B cell (primary cell): ENCODE measurements around the gene LRP2. TPM values are rescaled to one million over a fixed set of nuclear protein-coding genes. Genes with fewer than 3 reads are reported as not detected.

ENCODE experiments used
- ATAC-seq: fragments of 200-7000 bp; cut with Tn5 transposase; one replicate; pipeline ENCODE4 v1.10.0; 2021; ENCODE audit warnings: low read depth, mild to moderate bottlenecking, moderate number of reproducible peaks, moderate library complexity
- CTCF ChIA-PET: fragments of 350-600 bp; sonication (Branson Sonifier 250); formaldehyde crosslinking; loops from one replicate; lab custom pipeline; 2021; ENCODE audit warnings: antibody characterized with exemption, inconsistent platforms; lab: Charles Lee
- POLR2A ChIA-PET: fragments of 350-600 bp; sonication (Branson Sonifier 250); formaldehyde crosslinking; loops from one replicate; lab custom pipeline; 2021; ENCODE audit warnings: antibody characterized with exemption; lab: Charles Lee
- DNase-seq: peaks from one replicate; pipeline ENCODE4 v3.0.0; 2013
- H2AFZ ChIP-seq: 2 replicates; pipeline ENCODE4 v1.6.1; 2012; ENCODE audit warnings: mild to moderate bottlenecking, low read depth, low read length; ENCODE audit not compliant: insufficient read depth, poor library complexity, severe bottlenecking
- H3K27ac ChIP-seq, 2 donors: 1 replicate in 1 of 2; 2 replicates in 1 of 2; pipeline ENCODE4 v1.5.1; 2012 to 2013; ENCODE audit warnings: low read length in 2 of 2, mild to moderate bottlenecking in 2 of 2, moderate library complexity in 1 of 2
- H3K27me3 ChIP-seq, 4 experiments: fragments of 200-600 bp in 1 of 4; sonication (generic) in 1 of 4; replicated peaks in 1 of 4; 1 replicate in 2 of 4; 2 replicates in 2 of 4; pipeline versions ENCODE4 v1.6.1 to v1.7.0; 2013 to 2016; ENCODE audit warnings: low read length in 3 of 4, mild to moderate bottlenecking in 2 of 4, mixed read lengths in 1 of 4, moderate library complexity in 1 of 4; ENCODE audit not compliant: insufficient read depth in 4 of 4, control insufficient read depth in 3 of 4; ENCODE audit errors: control extremely low read depth in 1 of 4
- H3K36me3 ChIP-seq, 2 experiments: replicated peaks in 1 of 2; 1 replicate in 1 of 2; 2 replicates in 1 of 2; pipeline versions ENCODE4 v1.6.1 to v1.7.1; 2013; ENCODE audit warnings: low read length in 1 of 2; ENCODE audit not compliant: insufficient read depth in 2 of 2, control insufficient read depth in 1 of 2; ENCODE audit errors: control extremely low read depth in 1 of 2, extremely low read depth in 1 of 2
- H3K4me1 ChIP-seq, 2 donors: fragments of 200-600 bp in 1 of 2; sonication (generic) in 1 of 2; 1 replicate in 1 of 2; 2 replicates in 1 of 2; pipeline versions ENCODE4 v1.5.1 to v1.6.1; 2013 to 2017; ENCODE audit warnings: low read length in 2 of 2; ENCODE audit not compliant: control insufficient read depth in 2 of 2, insufficient read depth in 2 of 2
- H3K4me2 ChIP-seq: replicated peaks from 2 replicates; pipeline ENCODE3; 2012; ENCODE audit warnings: mild to moderate bottlenecking, low read depth, low read length; ENCODE audit not compliant: poor library complexity, severe bottlenecking
- H3K4me3 ChIP-seq, 5 experiments: fragments of 200-600 bp in 1 of 5; sonication (generic) in 1 of 5; 1 replicate in 3 of 5; 2 replicates in 2 of 5; pipeline versions ENCODE4 v1.5.1 to v1.7.0; 2011 to 2016; ENCODE audit warnings: low read length in 4 of 5, mild to moderate bottlenecking in 4 of 5, low read depth in 2 of 5, control low read depth in 1 of 5, moderate library complexity in 1 of 5; ENCODE audit not compliant: insufficient read depth in 1 of 5; ENCODE audit errors: control extremely low read depth in 1 of 5, extremely low read depth in 1 of 5
- H3K79me2 ChIP-seq: fragments of 200-600 bp; sonication (generic); one replicate; pipeline ENCODE4 v1.6.0; 2016; ENCODE audit warnings: low read length; ENCODE audit not compliant: control insufficient read depth, insufficient read depth
- H3K9ac ChIP-seq: fragments of 200-600 bp; sonication (generic); 2 replicates; pipeline ENCODE4 v1.6.1; 2017; ENCODE audit warnings: mild to moderate bottlenecking, low read length, moderate library complexity
- H3K9me3 ChIP-seq, 3 donors: one replicate each; pipeline versions ENCODE4 v1.6.1 to v1.7.1; 2013; ENCODE audit warnings: low read length in 2 of 3; ENCODE audit not compliant: control insufficient read depth in 2 of 3, insufficient read depth in 1 of 3; ENCODE audit errors: control extremely low read depth in 1 of 3
- H4K20me1 ChIP-seq: 2 replicates; pipeline ENCODE4 v1.6.0; 2012; ENCODE audit warnings: mild to moderate bottlenecking, low read length; ENCODE audit not compliant: insufficient read depth, control insufficient read depth, poor library complexity, severe bottlenecking
- H3K27ac Mint-ChIP-seq: one replicate; pipeline ENCODE4 v1.8.0; 2021; ENCODE audit warnings: mixed read lengths
- H3K27me3 Mint-ChIP-seq: one replicate; pipeline ENCODE4 v1.8.0; 2021; ENCODE audit warnings: mixed read lengths
- H3K4me1 Mint-ChIP-seq: one replicate; pipeline ENCODE4 v1.8.0; 2021; ENCODE audit warnings: mixed read lengths
- H3K4me3 Mint-ChIP-seq: one replicate; pipeline ENCODE4 v1.8.0; 2021; ENCODE audit warnings: mixed read lengths
- H3K9me3 Mint-ChIP-seq: one replicate; pipeline ENCODE4 v1.8.0; 2022; ENCODE audit warnings: mixed read lengths; ENCODE audit not compliant: insufficient read depth
- EZH2 ChIP-seq: IDR thresholded peaks from 2 replicates; pipeline ENCODE4 v1.6.1; 2012; ENCODE audit warnings: borderline replicate concordance, low read depth, mild to moderate bottlenecking, moderate library complexity, low read length; ENCODE audit not compliant: insufficient read depth, poor library complexity, severe bottlenecking
- WGBS: methylation state at CpG from one replicate; pipeline ENCODE4 v1.1.5; 2013; ENCODE audit warnings: missing lambda C conversion rate; ENCODE audit not compliant: insufficient coverage; 5-methylcytosine and 5-hydroxymethylcytosine counted together
- intact Hi-C: fragments of 100-400 bp; cut with micrococcal nuclease; formaldehyde crosslinking; loops from one replicate; pipeline ENCODE4 v1.10.0; 2022
- polyA plus RNA-seq: library from polyadenylated mRNA; depleted of rRNA; stranded (reverse); fragments of >200 nt; gene quantifications from 2 replicates; pipeline ENCODE4 v1.2.3, GENCODE V29; 2012
- total RNA-seq, 2 donors: library from RNA; stranded (reverse); fragments of 120-200 nt in 1 of 2; gene quantifications; 1 replicate in 1 of 2; 2 replicates in 1 of 2; pipeline versions ENCODE4 v1.2.3 to v1.2.4, GENCODE V29; 2013 to 2022
- TF ChIP-seq, protein P1 (sequence below): fragments of 200-600 bp; IDR thresholded peaks from one replicate; pipeline ENCODE4 v1.8.0; 2022; ENCODE audit warnings: antibody characterized with exemption, mild to moderate bottlenecking

LRP2 gene
- total and polyA plus RNA-seq, 2 donors (not counting 1 experiment from before 2014, with no cell fraction given), result not detected

DNA sequence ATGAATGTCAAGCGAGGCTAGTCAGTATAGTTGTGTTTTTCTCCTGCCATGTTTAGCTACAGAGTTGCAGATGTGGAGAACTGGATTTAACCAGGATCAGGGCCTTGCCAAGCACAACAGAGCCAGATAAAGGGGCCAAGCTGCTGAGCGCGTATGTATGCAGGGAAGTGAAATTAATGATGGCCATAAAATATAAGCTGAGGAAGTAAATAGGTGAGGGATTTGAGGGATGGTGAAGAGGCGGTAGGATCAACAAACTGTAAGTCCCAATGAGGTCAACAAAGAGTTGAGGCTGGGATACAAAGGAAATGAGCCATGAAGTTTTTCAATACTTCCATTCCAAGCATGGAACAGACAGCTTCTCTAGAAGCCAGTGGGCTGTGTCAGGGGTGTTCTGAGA is 10.6 kb downstream of the LRP2 start:
- Mint-ChIP-seq H3K4me3 (no peak overlapping the region), H3K27ac (no peak overlapping the region), H3K27me3 (peaks cover 3% of the 10 kb centered on the region), H3K9me3 (no peaks in the 10 kb centered on the region), H3K4me1 (no peaks in the 10 kb centered on the region)
- POLR2A ChIA-PET, result no interaction called here
- no peaks in the 10 kb centered on the region for H3K36me3 ChIP-seq
- H3K79me2 ChIP-seq, result no peaks in the 10 kb centered on the region
- no peak overlapping the region for H3K9ac ChIP-seq
- H4K20me1 ChIP-seq, result no peaks in the 10 kb centered on the region
- H3K4me1 ChIP-seq, result no peaks in the 10 kb centered on the region
- 92% methylated on average over 4 of the region's 4 CpGs for WGBS
- no peak overlapping the region for H2AFZ ChIP-seq
- ATAC-seq, result no peak
- no peak overlapping the region for H3K4me2 ChIP-seq
- no peak overlapping the region for H3K4me3 ChIP-seq
- H3K9me3 ChIP-seq, result no peaks in the 10 kb centered on the region
- no peak overlapping the region for H3K27ac ChIP-seq
- no peak for TF ChIP-seq EZH2
- TF ChIP-seq, protein P1, sequence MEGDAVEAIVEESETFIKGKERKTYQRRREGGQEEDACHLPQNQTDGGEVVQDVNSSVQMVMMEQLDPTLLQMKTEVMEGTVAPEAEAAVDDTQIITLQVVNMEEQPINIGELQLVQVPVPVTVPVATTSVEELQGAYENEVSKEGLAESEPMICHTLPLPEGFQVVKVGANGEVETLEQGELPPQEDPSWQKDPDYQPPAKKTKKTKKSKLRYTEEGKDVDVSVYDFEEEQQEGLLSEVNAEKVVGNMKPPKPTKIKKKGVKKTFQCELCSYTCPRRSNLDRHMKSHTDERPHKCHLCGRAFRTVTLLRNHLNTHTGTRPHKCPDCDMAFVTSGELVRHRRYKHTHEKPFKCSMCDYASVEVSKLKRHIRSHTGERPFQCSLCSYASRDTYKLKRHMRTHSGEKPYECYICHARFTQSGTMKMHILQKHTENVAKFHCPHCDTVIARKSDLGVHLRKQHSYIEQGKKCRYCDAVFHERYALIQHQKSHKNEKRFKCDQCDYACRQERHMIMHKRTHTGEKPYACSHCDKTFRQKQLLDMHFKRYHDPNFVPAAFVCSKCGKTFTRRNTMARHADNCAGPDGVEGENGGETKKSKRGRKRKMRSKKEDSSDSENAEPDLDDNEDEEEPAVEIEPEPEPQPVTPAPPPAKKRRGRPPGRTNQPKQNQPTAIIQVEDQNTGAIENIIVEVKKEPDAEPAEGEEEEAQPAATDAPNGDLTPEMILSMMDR, result no peak
- no peak for DNase-seq
- intact Hi-C loops, result no loop called here
- CTCF ChIA-PET, result no interaction called here
- peaks cover 0 to 2% (median 0%) of the 10 kb centered on the region in 4 experiments for H3K27me3 ChIP-seq

DNA sequence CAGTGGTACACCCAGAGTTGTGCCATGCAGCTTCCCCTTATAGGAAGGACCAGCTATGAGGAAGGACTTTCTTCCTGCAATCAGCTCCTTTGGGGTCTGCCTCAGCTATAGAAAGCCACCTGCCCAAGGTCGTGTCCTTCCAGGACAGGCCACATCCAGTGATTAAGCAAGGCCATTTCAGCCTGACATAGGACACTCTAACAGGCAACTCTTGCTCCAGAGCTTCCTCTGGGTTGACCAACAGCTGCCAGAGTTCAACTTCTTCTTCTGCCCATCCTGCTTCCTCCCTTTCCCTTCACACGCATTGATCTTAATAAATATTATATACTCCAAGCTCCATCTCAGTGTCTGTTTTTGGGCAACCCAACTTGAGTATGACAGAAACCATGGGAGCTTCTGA is 12.8 kb downstream of the LRP2 start:
- ChIA-PET CTCF (no interaction called here), POLR2A (no interaction called here)
- H3K4me1 Mint-ChIP-seq, result no peaks in the 10 kb centered on the region
- H3K9me3 Mint-ChIP-seq, result no peaks in the 10 kb centered on the region
- no peak overlapping the region for H2AFZ ChIP-seq
- no peak overlapping the region for H3K4me3 Mint-ChIP-seq
- H3K4me1 ChIP-seq, result no peaks in the 10 kb centered on the region
- H3K4me3 ChIP-seq, result no peak overlapping the region
- H3K27ac ChIP-seq, result no peak overlapping the region
- ATAC-seq, result no peak
- H3K9ac ChIP-seq, result no peak overlapping the region
- no peaks in the 10 kb centered on the region for H3K79me2 ChIP-seq
- intact Hi-C loops, result no loop called here
- H3K4me2 ChIP-seq, result no peak overlapping the region
- WGBS, result 83% methylated on average over 1 of the region's 2 CpGs
- DNase-seq, result no peak
- H4K20me1 ChIP-seq, result no peaks in the 10 kb centered on the region
- no peaks in the 10 kb centered on the region for H3K27me3 ChIP-seq
- H3K9me3 ChIP-seq, result no peaks in the 10 kb centered on the region
- H3K27ac Mint-ChIP-seq, result no peak overlapping the region
- no peaks in the 10 kb centered on the region for H3K36me3 ChIP-seq
- H3K27me3 Mint-ChIP-seq, result no peaks in the 10 kb centered on the region
- TF ChIP-seq, protein P1, result no peak
- TF ChIP-seq EZH2, result no peak
